Stimulated activated CD8-positive, alpha-beta memory T cell treated with anti-CD3 and anti-CD28 coated beads, Interleukin-7, amount 100 ng/mL, for 24 hours (primary cell): ENCODE results near the gene DTX3.
"Not testable (repeated sequence)": the region's sequence is repeated elsewhere in the genome, so short reads cannot be mapped to it uniquely, and the experiment has no call there.

Experiments
- DNase-seq: peaks from one replicate; pipeline ENCODE4 v3.0.0-alpha.2; 2020; ENCODE audit warnings: low read depth

The DTX3 gene

DNA sequence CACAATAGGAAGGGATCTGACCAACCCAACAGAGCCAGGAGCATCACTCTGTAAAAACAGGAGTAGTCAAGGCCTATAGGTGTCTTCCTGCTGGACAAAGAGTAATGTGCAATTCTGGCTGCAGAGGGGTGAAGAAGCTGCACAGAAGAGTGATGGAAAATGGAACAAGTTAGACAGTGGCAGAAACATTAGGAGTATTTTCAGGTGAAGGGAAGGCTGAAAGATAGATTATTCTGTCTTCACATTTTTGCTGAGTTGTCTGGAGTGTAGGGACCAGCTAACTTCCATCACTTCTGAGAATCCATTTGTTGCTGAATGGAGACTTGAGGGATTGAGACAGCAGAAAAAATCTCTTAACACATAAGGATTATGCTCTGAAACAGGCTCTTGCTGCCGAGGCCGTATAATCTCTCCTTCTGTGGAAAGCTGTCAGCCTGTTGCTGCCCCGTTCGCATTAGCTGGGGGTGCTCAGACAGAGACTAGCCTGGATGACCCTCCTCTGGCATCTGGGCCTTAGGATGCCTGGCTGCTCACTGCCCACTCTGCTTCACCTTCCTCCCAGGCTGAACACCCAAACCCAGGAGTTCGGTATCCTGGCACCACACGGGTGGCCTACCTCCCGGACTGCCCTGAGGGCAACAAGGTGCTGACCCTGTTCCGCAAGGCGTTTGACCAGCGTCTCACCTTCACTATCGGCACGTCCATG lies 3.5 kb downstream of the DTX3 start:
- DNase-seq = no peak

DNA sequence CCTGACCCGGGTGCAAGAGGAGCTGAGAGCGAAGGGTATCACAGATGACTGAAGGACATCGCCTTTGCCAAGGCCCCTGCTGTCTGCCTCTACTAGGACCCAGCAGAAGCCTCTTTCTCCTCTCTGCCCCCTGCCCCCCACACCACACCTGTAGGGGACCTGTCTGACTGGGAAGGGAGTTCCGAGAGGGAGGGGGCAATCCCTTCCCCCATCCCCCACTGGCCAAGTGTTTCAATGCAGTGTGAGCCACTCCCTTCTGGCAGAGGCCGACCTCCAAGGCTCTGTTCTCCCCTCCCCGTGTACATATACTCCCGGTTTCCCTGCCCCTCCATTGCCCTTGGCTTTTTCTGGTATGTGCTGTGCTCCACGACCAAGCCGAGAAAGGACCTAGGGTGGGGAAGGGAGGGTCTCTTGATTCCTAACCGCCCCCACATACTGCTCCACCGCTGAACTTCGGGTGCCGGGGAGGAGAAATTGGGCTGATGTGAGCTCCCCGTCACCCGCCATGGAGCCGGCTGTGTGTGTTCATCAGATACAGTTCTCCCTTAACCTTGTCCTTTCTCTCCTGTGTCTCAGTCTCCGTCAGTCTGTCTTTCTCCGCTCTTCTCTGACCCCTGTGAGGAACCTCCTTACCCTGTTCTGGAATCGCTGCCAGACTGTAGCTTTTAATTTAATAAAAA lies 4.6 kb downstream of the DTX3 start:
- DNase-seq = no peak

DNA sequence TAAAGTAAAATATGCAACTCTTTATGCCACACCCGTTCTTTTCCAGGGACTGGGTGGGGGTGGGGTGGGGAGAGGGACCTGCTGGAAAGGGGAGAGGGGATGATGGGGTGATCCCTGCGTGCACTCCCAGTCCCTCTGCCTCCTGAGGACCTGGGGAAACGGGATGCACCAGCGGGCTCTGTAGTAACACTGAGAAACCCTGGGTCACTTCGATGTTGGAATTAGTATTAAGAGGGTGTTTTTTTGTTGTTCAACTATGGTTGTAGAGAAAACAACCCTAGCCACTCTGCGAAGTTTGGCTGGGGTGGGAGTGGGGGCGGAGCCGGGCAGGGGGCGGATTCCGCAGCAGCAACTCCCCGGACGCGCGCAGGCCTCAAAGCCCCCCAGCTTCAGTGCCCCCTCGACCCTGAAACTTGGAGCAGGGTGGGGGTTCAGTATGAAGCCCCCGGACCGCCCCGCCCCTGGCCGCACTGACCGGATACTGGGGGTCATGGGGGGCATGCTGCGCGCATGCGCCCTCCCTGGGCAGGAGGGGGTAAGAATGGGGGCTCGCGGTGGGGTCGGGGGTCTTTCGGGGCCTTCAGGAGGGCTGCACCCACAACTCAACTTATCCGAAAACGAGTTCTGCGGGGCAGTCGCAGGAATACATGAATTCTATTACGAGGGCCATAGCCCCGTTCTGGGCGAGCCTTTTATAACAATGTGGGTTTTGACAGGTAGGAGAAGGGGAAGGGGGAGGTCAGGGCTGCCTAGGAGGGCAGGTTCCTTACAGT lies 5.3 kb downstream of the DTX3 start:
- DNase-seq = no peak

DNA sequence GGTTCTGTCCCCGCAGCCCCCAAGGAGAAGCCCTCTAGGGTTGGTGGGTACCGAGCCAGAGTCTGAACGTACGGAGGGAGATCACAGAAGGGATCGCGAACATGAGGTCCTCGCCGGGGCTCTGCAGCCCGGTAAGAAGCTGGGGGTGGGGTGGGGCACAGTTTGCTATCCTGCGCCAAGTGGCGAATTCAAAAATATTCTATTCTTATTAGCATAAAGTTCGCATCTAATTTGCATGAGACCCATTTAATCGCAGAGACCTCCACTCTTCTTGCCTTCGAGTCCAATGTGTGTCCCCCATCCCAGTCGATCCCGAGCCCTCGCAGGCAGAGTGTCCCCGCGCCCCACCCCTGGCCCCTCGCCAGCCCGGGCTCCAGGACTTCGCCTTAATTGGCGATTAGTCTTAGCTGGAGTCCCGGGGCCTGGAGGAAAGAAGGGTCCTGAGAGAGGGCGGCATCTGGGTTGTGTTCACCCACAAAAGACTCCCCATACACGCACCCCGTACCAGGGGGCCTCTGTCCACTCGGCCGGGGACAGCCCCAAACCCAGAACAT lies 6.0 kb downstream of the DTX3 start:
- no peak for DNase-seq

DNA sequence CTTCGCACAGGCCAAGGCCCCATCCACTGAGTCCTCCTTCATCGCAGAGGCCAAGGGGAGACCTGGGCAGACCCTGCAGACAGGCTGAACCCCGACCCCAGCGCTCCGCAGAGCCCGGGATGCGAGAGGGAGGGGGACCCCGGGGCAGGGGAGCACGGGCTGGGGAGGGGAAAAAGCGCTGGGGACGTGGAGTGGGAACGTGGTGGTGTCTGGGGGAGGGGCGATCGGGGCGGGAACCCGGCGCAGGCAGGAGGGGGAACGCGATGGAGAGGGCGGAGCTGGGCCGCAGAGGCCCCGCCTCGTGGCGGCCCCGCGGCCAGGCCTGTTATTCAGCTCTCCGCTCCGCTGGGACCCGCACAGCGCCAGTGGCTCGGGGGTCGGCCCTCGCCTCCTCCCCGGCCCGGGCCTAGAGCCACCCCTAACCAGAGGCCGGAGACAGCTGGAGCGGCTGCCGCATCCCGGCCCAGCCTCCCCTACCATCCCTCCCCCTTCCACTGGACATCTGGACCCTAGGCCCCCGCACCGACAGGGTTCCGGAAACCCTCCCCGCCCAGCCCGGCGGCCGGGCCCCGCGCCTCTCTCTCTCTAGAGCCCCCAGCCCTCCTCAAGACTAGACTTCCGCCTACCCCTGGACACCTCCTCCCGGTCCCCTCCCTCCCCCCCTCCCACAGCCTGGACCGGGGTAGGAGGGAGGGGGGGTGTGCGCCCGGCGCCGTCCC lies 6.6 kb downstream of the DTX3 start, which contains the start of gene ARHGEF25:
ARHGEF25 (plus strand) TSS at position 328 of the 719 bp plus-strand sequence. CDS start 460 bp downstream, outside the sequence.
- DNase-seq = no peak

GRCh38 chr12:57611827-57612710 lies 7.4 kb downstream of the DTX3 start:
- DNase-seq = no peak

GRCh38 chr12:57612711-57613426 lies 8.2 kb downstream of the DTX3 start:
- DNase-seq = no peak

GRCh38 chr12:57613427-57614109 lies 8.9 kb downstream of the DTX3 start:
- no peak for DNase-seq

GRCh38 chr12:57614178-57614947 lies 9.7 kb downstream of the DTX3 start:
- DNase-seq = no peak

- DNase-seq = no peak
Observed at GRCh38 chr12:57614948-57615500, 10.4 kb downstream of the DTX3 start.

GRCh38 chr12:57615637-57616036 lies 11.0 kb downstream of the DTX3 start:
- no peak for DNase-seq

- DNase-seq = no peak
Observed at GRCh38 chr12:57616383-57617101, 11.9 kb downstream of the DTX3 start.

- DNase-seq = no peak
Observed at GRCh38 chr12:57617942-57618341, 13.3 kb downstream of the DTX3 start.

DNA sequence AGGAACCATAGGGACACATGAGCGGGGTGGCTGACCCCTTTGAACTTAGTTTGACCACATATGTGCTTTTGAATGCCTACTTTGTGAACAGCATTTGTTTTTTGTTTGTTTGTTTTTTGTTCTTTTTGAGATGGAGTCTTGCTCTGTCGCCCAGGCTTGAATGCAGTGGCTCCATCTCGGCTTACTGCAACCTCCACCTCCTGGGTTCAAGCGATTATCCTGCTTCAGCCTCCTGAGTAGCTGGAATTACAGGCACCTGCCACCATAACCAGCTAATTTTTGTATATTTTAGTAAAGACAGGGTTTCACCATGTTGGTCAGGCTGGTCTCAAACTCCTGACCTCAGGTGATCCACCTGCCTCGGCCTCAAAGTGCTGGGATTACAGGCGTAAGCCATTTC lies 13.8 kb downstream of the DTX3 start:
- not testable (repeated sequence) for DNase-seq

DNA sequence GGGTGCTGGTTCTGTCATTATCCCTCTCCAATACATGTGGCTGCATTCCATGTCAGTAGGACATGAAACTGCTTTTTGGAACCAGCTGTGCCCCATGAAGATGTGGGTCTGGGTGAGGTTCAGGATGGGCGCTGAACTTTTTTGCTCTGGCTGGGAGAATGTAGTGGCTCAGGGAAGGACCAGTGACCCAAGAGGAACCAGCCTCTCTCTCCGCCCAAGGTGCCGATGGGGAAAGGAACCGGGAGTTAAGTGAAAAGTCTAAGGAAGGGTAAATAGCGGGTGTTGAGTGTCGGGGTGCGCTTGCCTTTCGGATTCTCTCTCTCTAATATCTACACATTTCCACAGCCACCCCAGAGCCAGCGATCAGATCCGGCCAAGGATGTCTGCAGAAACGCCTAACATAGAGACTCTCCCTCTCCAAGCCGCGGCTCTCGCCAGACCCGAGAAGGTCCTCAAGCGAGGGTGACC lies 14.4 kb downstream of the DTX3 start:
- DNase-seq = no peak

DNA sequence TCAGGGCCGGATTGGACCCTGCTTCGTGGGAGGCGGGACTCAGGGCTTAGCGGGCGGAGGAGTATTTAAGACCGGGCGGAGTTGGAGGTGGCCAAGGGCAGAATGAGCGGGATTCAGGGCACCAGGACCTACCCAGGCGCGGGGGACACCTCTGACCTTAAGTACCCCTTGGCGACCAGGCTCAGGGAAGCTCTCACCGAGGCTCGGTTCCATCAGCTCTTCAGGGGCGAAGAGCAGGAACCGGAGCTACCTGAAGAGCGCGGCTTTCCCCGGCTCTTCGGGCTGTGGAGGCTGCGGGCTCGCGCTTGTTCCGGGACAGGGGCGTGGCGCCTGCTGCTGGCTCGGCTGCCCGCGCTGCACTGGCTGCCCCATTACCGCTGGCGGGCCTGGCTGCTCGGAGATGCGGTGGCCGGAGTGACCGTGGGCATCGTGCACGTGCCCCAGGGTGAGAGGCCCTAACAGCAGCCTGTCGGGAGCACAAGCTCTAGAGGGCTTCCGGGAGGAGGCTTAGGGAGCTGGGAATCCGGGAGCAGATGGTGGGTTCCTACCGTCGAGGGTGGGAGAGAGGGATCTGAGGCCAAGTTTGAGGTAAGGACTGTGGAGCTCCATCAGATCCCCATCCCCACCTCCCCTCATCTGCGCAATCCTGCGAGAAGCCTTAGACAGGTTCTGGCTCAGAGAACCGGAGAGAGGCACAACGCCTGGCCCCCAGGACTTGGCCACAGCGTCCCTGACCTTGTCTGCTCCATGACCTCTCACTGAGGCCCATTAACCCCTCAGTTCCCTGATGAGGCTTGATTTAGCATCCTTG lies 15.0 kb downstream of the DTX3 start:
- no peak for DNase-seq
